Activated T-helper 1 cell treated with anti-CD3 and anti-CD28 coated beads, Interleukin-12 subunit alpha, Interleukin-12 subunit beta, Interleukin-2, Interleukin-4 antibody, amounts not matched to agents 30 ng/mL and 10 ng/mL and 1 ng/mL, durations not matched to agents 14 hours and 24 hours and 36 hours (primary cell): ENCODE data around the gene DYNC1I1. TPM values are rescaled to one million over a fixed set of nuclear protein-coding genes. Genes with fewer than 3 reads are reported as not detected.
"Not testable (repeated sequence)": the region's sequence is repeated elsewhere in the genome, so short reads cannot be mapped to it uniquely, and the experiment has no call there.

Source experiments
- DNase-seq: peaks from one replicate; pipeline ENCODE4 v3.0.0; 2021; ENCODE audit warnings: low spot score
- H3K27ac Mint-ChIP-seq: one replicate; pipeline ENCODE4 v1.8.0; 2021; ENCODE audit warnings: mild to moderate bottlenecking, mixed read lengths
- H3K27me3 Mint-ChIP-seq: one replicate; pipeline ENCODE4 v1.8.0; 2022; ENCODE audit warnings: mild to moderate bottlenecking, moderate library complexity, mixed read lengths; ENCODE audit not compliant: insufficient read depth
- H3K36me3 Mint-ChIP-seq: one replicate; pipeline ENCODE4 v1.8.0; 2021; ENCODE audit warnings: low read depth, mixed read lengths
- H3K4me1 Mint-ChIP-seq: one replicate; pipeline ENCODE4 v1.8.0; 2021; ENCODE audit warnings: low read depth, mixed read lengths
- H3K4me3 Mint-ChIP-seq: one replicate; pipeline ENCODE4 v1.8.0; 2021; ENCODE audit warnings: mild to moderate bottlenecking, moderate library complexity, mixed read lengths
- H3K9me3 Mint-ChIP-seq: one replicate; pipeline ENCODE4 v1.8.0; 2021; ENCODE audit warnings: mixed read lengths
- intact Hi-C: fragments of 100-400 bp; cut with micrococcal nuclease; formaldehyde crosslinking; loops from one replicate; pipeline ENCODE4 v1.15.1; 2024
- total RNA-seq: library from RNA; stranded (reverse); gene quantifications from 2 replicates; pipeline ENCODE4 v1.2.3, GENCODE V29; 2022

DYNC1I1 gene
- total RNA-seq, 1 donor from 2014 or later = not detected

- H3K27ac Mint-ChIP-seq, H3K36me3 Mint-ChIP-seq, DNase-seq, intact Hi-C loops, H3K27me3 Mint-ChIP-seq, H3K9me3 Mint-ChIP-seq, H3K4me1 Mint-ChIP-seq, H3K4me3 Mint-ChIP-seq: not testable (repeated sequence)
Measured at GRCh38 chr7:95944867-95945266, 172.5 kb downstream of the DYNC1I1 start.

- Mint-ChIP-seq H3K4me1 (no peaks in the 10 kb centered on the region), H3K36me3 (no peaks in the 10 kb centered on the region), H3K27ac (no peak overlapping the region), H3K4me3 (no peak overlapping the region), H3K9me3 (no peaks in the 10 kb centered on the region), H3K27me3 (peaks cover 7% of the 10 kb centered on the region)
- DNase-seq = no peak
- intact Hi-C loops = no loop called here
Measured at GRCh38 chr7:95950698-95951097, 178.3 kb downstream of the DYNC1I1 start.

- intact Hi-C loops = no loop called here
- Mint-ChIP-seq H3K27me3 (peaks cover 9% of the 10 kb centered on the region), H3K36me3 (no peaks in the 10 kb centered on the region), H3K4me3 (no peak overlapping the region), H3K9me3 (no peaks in the 10 kb centered on the region), H3K4me1 (no peaks in the 10 kb centered on the region), H3K27ac (no peak overlapping the region)
- DNase-seq = no peak
Measured at GRCh38 chr7:95951531-95951930, 179.2 kb downstream of the DYNC1I1 start.

- intact Hi-C loops = no loop called here
- Mint-ChIP-seq H3K9me3 (no peaks in the 10 kb centered on the region), H3K4me1 (no peaks in the 10 kb centered on the region), H3K36me3 (no peaks in the 10 kb centered on the region), H3K4me3 (no peak overlapping the region), H3K27me3 (peaks cover 9% of the 10 kb centered on the region), H3K27ac (no peak overlapping the region)
- no peak for DNase-seq
Measured at GRCh38 chr7:95951997-95952795, 179.8 kb downstream of the DYNC1I1 start.

GRCh38 chr7:95952851-95953250, 180.5 kb downstream of the DYNC1I1 start:
- no peaks in the 10 kb centered on the region for H3K36me3 Mint-ChIP-seq
- peaks cover 12% of the 10 kb centered on the region for H3K27me3 Mint-ChIP-seq
- DNase-seq = no peak

GRCh38 chr7:95955748-95956147, 183.4 kb downstream of the DYNC1I1 start:
- Mint-ChIP-seq H3K27ac (no peak overlapping the region), H3K4me3 (no peak overlapping the region)
- DNase-seq = no peak

More at GRCh38 chr7:95952851-95953250, 180.5 kb downstream of the DYNC1I1 start:
- Mint-ChIP-seq H3K27ac (no peak overlapping the region), H3K4me1 (no peaks in the 10 kb centered on the region), H3K9me3 (no peaks in the 10 kb centered on the region), H3K4me3 (no peak overlapping the region)
- intact Hi-C loops = no loop called here

GRCh38 chr7:95957510-95957909, 185.2 kb downstream of the DYNC1I1 start:
- no peak for DNase-seq
- peaks cover 12% of the 10 kb centered on the region for H3K27me3 Mint-ChIP-seq
- H3K27ac Mint-ChIP-seq = no peak overlapping the region
- H3K9me3 Mint-ChIP-seq = no peaks in the 10 kb centered on the region
- H3K4me3 Mint-ChIP-seq = no peak overlapping the region
- intact Hi-C loops = no loop called here
- H3K36me3 Mint-ChIP-seq = no peaks in the 10 kb centered on the region
- H3K4me1 Mint-ChIP-seq = no peaks in the 10 kb centered on the region

More at GRCh38 chr7:95955748-95956147, 183.4 kb downstream of the DYNC1I1 start:
- Mint-ChIP-seq H3K27me3 (peaks cover 12% of the 10 kb centered on the region), H3K4me1 (no peaks in the 10 kb centered on the region), H3K36me3 (no peaks in the 10 kb centered on the region), H3K9me3 (no peaks in the 10 kb centered on the region)
- intact Hi-C loops = no loop called here

GRCh38 chr7:95960706-95961244, 188.4 kb downstream of the DYNC1I1 start:
- no peak overlapping the region for H3K27ac Mint-ChIP-seq
- no peaks in the 10 kb centered on the region for H3K36me3 Mint-ChIP-seq
- intact Hi-C loops = no loop called here
- H3K27me3 Mint-ChIP-seq = peaks cover 8% of the 10 kb centered on the region
- no peaks in the 10 kb centered on the region for H3K4me1 Mint-ChIP-seq
- no peak for DNase-seq
- no peak overlapping the region for H3K4me3 Mint-ChIP-seq
- no peaks in the 10 kb centered on the region for H3K9me3 Mint-ChIP-seq

GRCh38 chr7:95963446-95963990, 191.2 kb downstream of the DYNC1I1 start:
- Mint-ChIP-seq H3K36me3 (no peaks in the 10 kb centered on the region), H3K27ac (no peak overlapping the region), H3K4me3 (no peak overlapping the region), H3K4me1 (no peaks in the 10 kb centered on the region), H3K9me3 (no peaks in the 10 kb centered on the region), H3K27me3 (peaks cover 3% of the 10 kb centered on the region)
- no peak for DNase-seq
- intact Hi-C loops = no loop called here

- H3K36me3 Mint-ChIP-seq = no peaks in the 10 kb centered on the region
- H3K27me3 Mint-ChIP-seq = no peaks in the 10 kb centered on the region
- no peak for DNase-seq
- H3K4me1 Mint-ChIP-seq = no peaks in the 10 kb centered on the region
- no peak overlapping the region for H3K4me3 Mint-ChIP-seq
- intact Hi-C loops = no loop called here
- H3K9me3 Mint-ChIP-seq = no peaks in the 10 kb centered on the region
- no peak overlapping the region for H3K27ac Mint-ChIP-seq
Measured at GRCh38 chr7:95971716-95972115, 199.4 kb downstream of the DYNC1I1 start.

- intact Hi-C loops = no loop called here
- no peak for DNase-seq
- Mint-ChIP-seq H3K36me3 (no peaks in the 10 kb centered on the region), H3K9me3 (no peaks in the 10 kb centered on the region), H3K4me1 (no peaks in the 10 kb centered on the region), H3K4me3 (no peak overlapping the region), H3K27me3 (no peaks in the 10 kb centered on the region), H3K27ac (no peak overlapping the region)
Measured at GRCh38 chr7:95972523-95972922, 200.2 kb downstream of the DYNC1I1 start.

GRCh38 chr7:95974108-95974507, 201.8 kb downstream of the DYNC1I1 start:
- no peaks in the 10 kb centered on the region for H3K9me3 Mint-ChIP-seq
- no peaks in the 10 kb centered on the region for H3K4me1 Mint-ChIP-seq
- H3K27me3 Mint-ChIP-seq = no peaks in the 10 kb centered on the region
- no peak overlapping the region for H3K27ac Mint-ChIP-seq
- H3K4me3 Mint-ChIP-seq = no peak overlapping the region
- DNase-seq = no peak
- intact Hi-C loops = no loop called here
- H3K36me3 Mint-ChIP-seq = no peaks in the 10 kb centered on the region

GRCh38 chr7:95976369-95977060, 204.2 kb downstream of the DYNC1I1 start:
- H3K36me3 Mint-ChIP-seq = no peaks in the 10 kb centered on the region
- H3K27ac Mint-ChIP-seq = no peak overlapping the region
- intact Hi-C loops = no loop called here
- H3K4me1 Mint-ChIP-seq = no peaks in the 10 kb centered on the region
- no peaks in the 10 kb centered on the region for H3K27me3 Mint-ChIP-seq
- no peak for DNase-seq
- H3K4me3 Mint-ChIP-seq = no peak overlapping the region
- H3K9me3 Mint-ChIP-seq = no peaks in the 10 kb centered on the region
